GM18951 (cell line): ENCODE data around the gene DHX29.

Experiments used
- POLR2A ChIP-seq: IDR thresholded peaks from 4 replicates; pipeline ENCODE4 v1.6.1; 2011; ENCODE audit warnings: mild to moderate bottlenecking; ENCODE audit not compliant: insufficient read length, insufficient read depth; ENCODE audit errors: extremely low read depth
- in situ Hi-C: fragments of 300-500 bp; cut with MboI; formaldehyde crosslinking; loops from one replicate; pipeline ENCODE4 v1.12.0; 2022; ENCODE audit warnings: low sequenced_read_pairs, mixed read lengths, inconsistent platforms; ENCODE audit not compliant: unreplicated experiment

DHX29 gene

GRCh38 chr5:55241746-55242145, 65.7 kb downstream of the DHX29 start:
- in situ Hi-C loops, result no loop called here
- TF ChIP-seq POLR2A, result no peak

- TF ChIP-seq POLR2A, result no peak
- in situ Hi-C loops, result no loop called here
Observed at GRCh38 chr5:55236800-55237199, 70.7 kb downstream of the DHX29 start.

- in situ Hi-C loops, result no loop called here
- no peak for TF ChIP-seq POLR2A
Observed at GRCh38 chr5:55234121-55234700, 73.3 kb downstream of the DHX29 start.

GRCh38 chr5:55232985-55233928, 74.2 kb downstream of the DHX29 start, which contains the start of gene CCNO:
CCNO (minus strand) TSS chr5:55233608; CDS start chr5:55233523, 85 bp downstream.
- in situ Hi-C loops, result no loop called here
- TF ChIP-seq POLR2A, result no peak

GRCh38 chr5:55232271-55232984, 75.1 kb downstream of the DHX29 start:
- TF ChIP-seq POLR2A, result no peak
- in situ Hi-C loops, result no loop called here

- in situ Hi-C loops, result no loop called here
- TF ChIP-seq POLR2A, result no peak
Observed at GRCh38 chr5:55231919-55232270, 75.6 kb downstream of the DHX29 start.

- no peak for TF ChIP-seq POLR2A
- in situ Hi-C loops, result no loop called here
Observed at GRCh38 chr5:55231029-55231918, 76.2 kb downstream of the DHX29 start.

GRCh38 chr5:55230086-55230629, 77.3 kb downstream of the DHX29 start:
- in situ Hi-C loops, result no loop called here
- TF ChIP-seq POLR2A, result no peak

GRCh38 chr5:55227664-55228430, 79.6 kb downstream of the DHX29 start:
- in situ Hi-C loops, result no loop called here

GRCh38 chr5:55226934-55227663, 80.4 kb downstream of the DHX29 start, which contains the start of gene MCIDAS:
MCIDAS (minus strand) TSS chr5:55227315; CDS start chr5:55227138, 177 bp downstream.
- no peak for TF ChIP-seq POLR2A
- in situ Hi-C loops, result no loop called here

More at GRCh38 chr5:55227664-55228430, 79.6 kb downstream of the DHX29 start:
- TF ChIP-seq POLR2A, result no peak

GRCh38 chr5:55226027-55226933, 81.2 kb downstream of the DHX29 start:
- TF ChIP-seq POLR2A, result no peak
- in situ Hi-C loops, result no loop called here
